GM18861 (cell line): ENCODE results near the gene IP6K2.
"Not testable (repeated sequence)": the region's sequence is repeated elsewhere in the genome, so short reads cannot be mapped to it uniquely, and the experiment has no call there.

Experiments used
- ATAC-seq: cut with Tn5 transposase; IDR thresholded peaks from one replicate; pipeline ENCODE4 v1.9.1; 2021; ENCODE audit not compliant: unreplicated experiment

The IP6K2 gene

DNA sequence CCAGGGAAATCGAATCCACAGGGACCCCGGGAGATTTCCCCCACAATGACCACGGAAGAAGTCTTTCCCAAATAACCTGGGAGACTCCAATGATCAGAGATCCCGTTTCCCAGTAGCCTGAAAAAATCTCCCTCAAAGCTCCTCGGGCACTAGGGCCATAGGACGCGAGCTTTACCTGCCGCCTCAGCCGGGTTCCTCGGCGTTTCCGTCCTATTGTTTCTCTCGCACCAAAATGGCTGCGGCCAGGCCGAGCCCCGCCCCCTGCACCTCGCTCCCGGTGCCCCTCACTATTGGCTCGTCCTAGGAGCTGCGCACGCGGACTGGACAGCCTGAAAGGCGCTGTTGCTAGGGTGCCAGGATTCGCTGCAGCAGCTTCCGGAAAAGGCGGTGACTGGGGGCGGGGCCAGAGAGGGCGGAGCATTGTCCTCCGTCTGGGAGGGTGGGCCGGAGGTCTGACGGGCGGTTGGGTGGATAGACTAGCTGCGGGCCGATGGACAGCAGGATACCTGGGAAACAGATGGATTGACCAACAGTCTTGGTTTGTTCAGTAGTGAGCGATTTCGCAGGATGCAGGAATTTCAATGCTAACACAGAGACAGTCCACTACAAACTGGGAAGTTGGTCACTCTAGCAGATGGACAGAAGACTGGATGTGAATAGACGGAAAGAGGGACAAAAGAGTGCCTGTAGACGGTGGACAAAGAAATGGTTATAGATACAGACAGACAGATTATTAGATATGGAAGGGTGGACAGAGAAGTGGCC is at the start of gene IP6K2:
IP6K2 (minus strand) TSS at position 240 of the 765 bp plus-strand sequence. CDS start 21,930 bp downstream, outside the sequence.
- peak; percentile 96 for ATAC-seq

DNA sequence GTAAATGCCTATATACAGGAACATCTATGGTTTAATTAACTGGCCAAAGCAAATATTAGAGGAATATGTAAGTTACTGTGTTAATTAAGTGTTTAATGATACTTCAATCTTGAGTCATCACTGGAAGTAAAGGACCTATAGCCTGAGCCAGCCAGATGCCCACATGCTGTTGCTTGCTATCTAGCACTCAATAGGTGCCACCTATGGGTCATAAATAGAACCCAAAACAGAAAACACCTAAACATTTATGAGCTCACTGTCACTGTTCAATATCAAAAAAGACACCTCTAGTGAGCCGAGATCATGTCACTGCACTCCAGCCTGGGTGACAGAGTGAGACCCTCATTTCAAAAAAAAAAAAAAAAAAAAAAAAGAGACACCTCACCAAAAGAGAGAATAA is 48.4 kb upstream of the IP6K2 start:
- ATAC-seq = no peak

DNA sequence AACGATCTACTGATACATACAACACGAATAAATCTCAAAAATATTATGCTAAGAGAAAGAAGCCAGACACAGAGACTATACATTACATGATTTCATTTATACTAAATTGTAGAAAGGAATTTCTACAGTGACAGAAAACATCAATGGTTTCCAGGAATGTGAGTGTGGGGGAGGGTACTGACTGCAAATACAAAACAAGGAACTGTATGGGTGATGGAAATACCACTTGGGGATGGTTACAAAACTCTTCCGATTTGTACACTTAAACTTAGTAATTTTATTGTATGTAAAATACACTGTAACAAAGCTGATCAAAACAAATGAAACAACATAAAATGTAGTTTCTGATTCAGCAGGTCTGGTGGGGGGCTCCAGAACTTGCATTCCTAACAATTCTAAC is 45.8 kb upstream of the IP6K2 start:
- no peak for ATAC-seq

DNA sequence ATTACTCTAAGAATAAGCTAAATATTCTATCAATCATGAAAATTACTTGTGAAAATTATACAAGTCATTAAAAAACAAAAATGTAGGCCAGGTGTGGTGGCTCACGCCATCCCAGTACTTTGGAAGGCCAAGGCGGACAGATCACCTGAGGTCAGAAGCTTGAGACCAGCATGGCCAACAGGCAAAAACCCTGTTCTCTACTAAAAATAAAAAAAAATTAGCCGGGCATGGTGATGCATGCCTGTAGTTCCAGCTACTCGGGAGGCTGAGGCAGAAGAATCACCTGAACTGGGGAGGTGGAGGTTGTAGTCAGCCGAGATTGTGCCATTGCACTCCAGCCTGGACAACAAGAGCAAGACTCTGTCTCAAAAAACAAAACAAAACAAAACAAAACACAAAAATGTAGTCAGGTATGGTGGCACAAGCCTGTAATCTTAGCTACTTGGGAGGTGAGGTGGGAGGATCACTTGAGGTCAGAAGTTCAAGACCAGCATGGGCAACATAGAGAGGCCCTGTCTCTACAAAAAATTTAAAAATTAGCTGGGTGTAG is 43.0 kb upstream of the IP6K2 start:
- not testable (repeated sequence) for ATAC-seq

GRCh38 chr3:48759531-48759930 is 42.5 kb upstream of the IP6K2 start:
- not testable (repeated sequence) for ATAC-seq

DNA sequence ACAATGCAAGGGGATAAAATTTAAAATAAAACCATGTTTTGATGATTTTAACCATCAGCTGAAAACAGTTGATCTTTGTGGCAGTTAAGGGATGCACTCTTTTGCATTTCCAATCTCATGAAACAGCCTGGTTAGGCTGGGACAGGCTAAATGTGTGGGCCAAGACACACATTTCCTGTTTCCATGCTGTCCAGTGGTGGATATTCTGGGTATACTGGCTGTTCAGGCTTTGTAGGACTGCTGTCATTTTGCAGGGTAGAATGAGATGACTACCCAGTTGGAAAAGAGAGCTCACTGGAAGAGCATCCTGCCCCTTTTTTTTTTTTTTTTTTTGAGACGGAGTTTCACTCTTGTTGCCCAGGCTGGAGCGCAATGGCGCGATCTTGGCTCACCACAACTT is 42.0 kb upstream of the IP6K2 start:
- no peak for ATAC-seq

GRCh38 chr3:48756640-48757039 is 39.6 kb upstream of the IP6K2 start:
- no peak for ATAC-seq

- no peak for ATAC-seq
Measured at GRCh38 chr3:48750856-48751255, 33.8 kb upstream of the IP6K2 start.

DNA sequence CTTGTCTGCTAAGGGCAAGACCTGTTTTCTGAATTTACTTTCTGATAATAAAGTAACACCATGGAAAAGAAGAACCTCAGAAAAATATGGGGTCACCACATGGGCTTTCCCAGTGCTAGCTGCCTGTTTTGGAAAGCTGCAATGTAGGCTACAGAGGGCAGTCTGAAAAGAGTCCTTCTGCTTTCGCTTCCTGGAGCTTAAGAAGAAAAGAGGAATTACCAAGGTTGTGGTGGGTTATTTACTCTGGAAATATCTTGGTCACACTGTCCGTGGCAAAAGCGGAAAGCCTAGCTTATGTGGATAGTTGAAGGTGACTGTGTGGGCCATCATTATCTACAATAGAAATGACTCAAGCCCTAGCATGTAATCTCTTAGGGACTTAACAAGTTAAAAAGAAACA is 31.7 kb upstream of the IP6K2 start:
- no peak for ATAC-seq

GRCh38 chr3:48747706-48748105 is 30.7 kb upstream of the IP6K2 start:
- no peak for ATAC-seq

GRCh38 chr3:48747015-48747615 is 30.1 kb upstream of the IP6K2 start:
- no peak for ATAC-seq

DNA sequence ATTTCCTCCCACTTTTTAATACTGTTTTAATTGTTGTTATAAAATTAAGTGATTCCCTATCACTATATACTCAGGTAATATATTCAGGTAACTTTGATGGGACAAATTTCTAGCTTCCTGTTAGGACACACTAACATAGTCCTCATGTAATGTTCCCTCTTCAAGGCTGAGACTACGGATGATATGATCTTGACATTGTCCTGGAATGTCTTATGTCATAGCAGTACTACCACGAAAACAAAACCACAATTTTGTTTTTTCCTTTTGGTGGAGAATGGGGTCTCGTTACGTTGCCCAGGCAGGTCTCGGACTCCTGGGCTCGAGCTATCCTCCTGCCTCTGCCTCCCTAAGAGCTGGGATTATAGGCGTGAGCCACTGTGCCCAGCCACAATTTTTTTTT is 26.8 kb upstream of the IP6K2 start:
- no peak for ATAC-seq

DNA sequence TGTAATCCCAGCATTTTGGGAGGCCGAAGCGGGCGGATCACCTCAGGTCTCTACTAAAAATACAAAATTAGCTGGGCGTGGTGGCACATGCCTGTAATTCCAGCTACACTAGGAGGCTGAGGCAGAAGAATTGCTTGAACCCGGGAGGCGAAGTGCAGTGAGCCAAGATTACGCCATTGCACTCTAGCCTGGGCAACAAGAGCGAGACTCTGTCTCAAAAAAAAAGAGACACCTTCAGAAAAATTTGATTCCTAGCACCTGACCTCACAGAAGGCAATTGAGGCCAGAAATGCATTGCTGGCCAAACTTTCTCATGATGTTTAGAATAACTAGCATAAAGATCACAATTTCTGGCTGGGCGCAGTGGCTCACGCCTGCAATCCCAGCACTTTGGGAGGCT is 24.2 kb upstream of the IP6K2 start:
- ATAC-seq = not testable (repeated sequence)

DNA sequence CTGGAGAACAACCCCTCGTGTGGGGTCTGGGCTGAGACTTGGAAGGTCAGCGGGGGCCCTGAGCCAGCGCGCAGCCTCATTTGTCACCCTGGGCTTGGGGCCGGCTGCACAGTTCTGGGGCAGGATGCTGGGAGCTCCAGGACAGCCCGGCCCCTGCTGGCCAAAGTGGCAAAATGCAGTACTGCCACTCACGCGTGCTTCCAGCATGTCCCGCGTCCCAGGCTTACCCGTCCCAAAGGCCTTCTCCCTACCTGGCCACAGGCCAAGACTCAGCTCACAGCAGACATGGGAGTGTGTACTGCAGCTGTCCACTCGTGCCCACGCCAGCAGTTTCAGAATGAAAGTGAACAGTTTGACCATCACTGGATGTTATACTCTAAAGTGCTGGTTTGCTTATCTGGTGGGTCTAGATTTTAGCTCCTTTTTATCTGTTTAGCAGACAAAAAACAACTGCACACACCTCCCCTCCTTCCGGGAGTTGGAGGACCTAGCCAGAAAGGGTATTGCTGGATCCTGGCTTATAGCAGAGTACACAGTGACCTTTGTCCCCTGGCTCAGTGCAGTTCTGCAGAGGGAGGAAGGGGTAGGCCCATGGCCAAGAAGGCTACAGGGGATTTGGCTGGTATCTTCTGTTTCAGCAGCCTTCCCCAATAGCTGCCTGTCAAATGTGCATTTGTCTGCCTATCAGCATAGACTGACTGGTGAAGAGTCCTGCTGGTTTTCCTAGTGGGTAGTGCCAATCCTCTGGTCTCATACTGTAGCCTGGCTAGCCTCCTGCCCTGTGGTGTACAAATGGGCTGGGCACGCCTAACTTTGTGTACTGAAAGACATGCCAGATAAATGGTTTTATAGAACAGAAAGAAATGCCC is 23.2 kb upstream of the IP6K2 start:
- no peak for ATAC-seq

DNA sequence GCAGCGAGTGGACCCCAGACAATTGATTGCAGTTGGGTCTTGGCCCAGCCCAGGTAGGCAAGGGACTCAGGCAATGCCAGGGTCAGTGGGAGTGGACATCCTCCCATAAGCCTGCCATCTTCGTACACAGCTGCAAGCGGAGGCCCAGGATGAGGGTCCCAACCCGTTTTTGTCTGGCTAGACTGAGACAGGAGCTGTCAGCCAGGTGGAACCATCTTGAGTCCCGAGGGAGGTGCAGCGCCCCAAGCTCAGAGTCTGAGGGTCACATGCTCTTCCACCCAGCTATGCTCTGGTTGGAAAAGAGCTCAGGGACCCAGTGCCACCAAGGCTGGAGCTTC is 22.6 kb upstream of the IP6K2 start:
- no peak for ATAC-seq

DNA sequence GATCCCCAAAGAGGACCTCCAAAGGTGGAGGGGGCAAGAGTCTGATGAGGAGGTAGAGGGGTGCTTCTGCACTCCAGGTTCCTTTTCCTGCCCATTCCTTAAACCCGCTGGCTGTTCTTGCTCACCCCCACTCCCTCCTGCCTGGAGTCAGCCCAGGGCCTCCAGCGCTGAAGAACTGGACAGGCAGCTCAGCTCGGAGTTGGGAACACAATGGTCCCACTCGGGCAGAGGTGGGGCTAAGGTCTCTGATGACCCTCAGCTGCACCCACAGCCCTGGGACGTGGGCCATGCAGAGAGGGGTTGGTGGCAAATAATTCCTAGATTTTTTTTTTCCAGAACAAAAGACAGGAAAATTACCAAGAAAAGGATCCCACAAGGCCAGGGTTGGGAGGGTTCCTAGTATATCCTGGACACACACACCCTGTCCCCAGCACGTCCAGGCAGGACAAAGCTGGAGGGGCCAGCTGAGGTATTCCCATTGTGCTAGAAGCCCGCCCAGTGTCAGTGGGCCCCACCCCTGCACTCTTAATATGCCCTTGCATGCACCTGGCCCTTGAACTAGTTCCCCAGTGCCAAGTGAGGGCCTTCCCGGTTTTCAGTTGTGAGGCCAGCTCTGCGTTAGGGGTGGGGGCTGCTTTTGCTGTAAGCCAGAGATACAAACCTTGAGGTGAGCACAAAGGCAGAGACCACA is 22.1 kb upstream of the IP6K2 start:
- no peak for ATAC-seq

DNA sequence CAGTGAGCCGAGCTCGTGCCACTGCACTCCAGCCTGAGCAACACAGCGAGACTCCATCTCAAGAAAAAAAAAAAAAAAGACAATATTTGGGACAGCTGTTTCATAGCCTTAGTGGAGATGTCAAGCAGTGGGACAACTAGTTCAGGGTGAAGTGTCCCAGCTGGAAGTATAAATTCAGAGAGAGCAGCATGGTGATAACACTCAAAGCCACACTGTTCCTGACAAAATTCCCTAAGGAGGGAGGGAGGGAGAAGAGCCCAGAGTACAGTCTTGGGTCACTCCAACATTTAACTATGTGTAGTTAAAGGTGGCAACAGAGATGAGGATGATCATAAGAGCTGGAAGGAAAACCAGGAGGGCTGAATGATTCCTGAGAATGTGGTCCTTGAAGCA is 21.1 kb upstream of the IP6K2 start:
- ATAC-seq = no peak

- ATAC-seq = not testable (repeated sequence)
Measured at GRCh38 chr3:48735075-48735767, 18.2 kb upstream of the IP6K2 start.

GRCh38 chr3:48734541-48734940 is 17.5 kb upstream of the IP6K2 start:
- not testable (repeated sequence) for ATAC-seq

- not testable (repeated sequence) for ATAC-seq
Measured at GRCh38 chr3:48733752-48734518, 16.9 kb upstream of the IP6K2 start.
